B cell (primary cell): ENCODE data around the gene SPIRE1.

Source experiments
- CTCF ChIP-seq: fragments of 200-600 bp; IDR thresholded peaks from one replicate; pipeline ENCODE4 v1.8.0; 2022; ENCODE audit warnings: antibody characterized with exemption, mild to moderate bottlenecking
- EZH2 ChIP-seq: IDR thresholded peaks from 2 replicates; pipeline ENCODE4 v1.6.1; 2012; ENCODE audit warnings: borderline replicate concordance, low read depth, mild to moderate bottlenecking, moderate library complexity, low read length; ENCODE audit not compliant: insufficient read depth, poor library complexity, severe bottlenecking

- TF ChIP-seq CTCF (no peak), EZH2 (no peak)
Observed at GRCh38 chr18:12431561-12431960, 226.3 kb downstream of the SPIRE1 start.
